OCI-LY3 (cell line): Measurements from ENCODE around the gene KAT6B.

Experiments
- H2AFZ ChIP-seq: fragments of 200-600, 300-600 bp; shearing (Covaris generic); 2 replicates; pipeline ENCODE4 v1.6.0; 2014; ENCODE audit warnings: antibody characterized with exemption, low read depth, low read length
- H3K27ac ChIP-seq: fragments of 200-600, 300-600 bp; sonication (generic); 2 replicates; pipeline ENCODE4 v1.5.1; 2014; ENCODE audit warnings: mild to moderate bottlenecking, low read length, moderate library complexity, mixed read lengths
- H3K27me3 ChIP-seq: fragments of 200-600, 300-600 bp; sonication (generic); 2 replicates; pipeline ENCODE4 v1.6.1; 2014; ENCODE audit warnings: low read depth, low read length, mixed read lengths
- H3K36me3 ChIP-seq: fragments of 200-600, 300-600 bp; sonication (generic); replicated peaks from 2 replicates; pipeline ENCODE3; 2014; ENCODE audit warnings: low read depth, low read length, mixed read lengths
- H3K4me1 ChIP-seq: fragments of 300-600, 200-600 bp; sonication (generic); 2 replicates; pipeline ENCODE4 v1.6.1; 2014; ENCODE audit warnings: low read length, mixed read lengths
- H3K4me2 ChIP-seq: fragments of 200-600, 300-600 bp; sonication (generic); 2 replicates; pipeline ENCODE4 v1.6.1; 2014; ENCODE audit warnings: low read length, mixed read lengths
- H3K4me3 ChIP-seq: fragments of 300-600, 200-600 bp; sonication (generic); 2 replicates; pipeline ENCODE4 v1.5.1; 2014; ENCODE audit warnings: antibody characterized with exemption, mild to moderate bottlenecking, low read length, moderate library complexity
- H3K79me2 ChIP-seq: fragments of 300-600, 200-600 bp; shearing (Covaris generic); 2 replicates; pipeline ENCODE4 v1.6.1; 2014; ENCODE audit warnings: mild to moderate bottlenecking, low read length, mixed read lengths
- H3K9ac ChIP-seq: fragments of 300-600, 200-600 bp; shearing (Covaris generic); 2 replicates; pipeline ENCODE4 v1.6.0; 2014; ENCODE audit warnings: mild to moderate bottlenecking, low read length, moderate library complexity
- H3K9me3 ChIP-seq: fragments of 200-600, 300-600 bp; shearing (Covaris generic); 2 replicates; pipeline ENCODE4 v1.6.1; 2014; ENCODE audit warnings: low read length, mixed read lengths; ENCODE audit not compliant: insufficient read depth
- H4K20me1 ChIP-seq: fragments of 200-600, 300-600 bp; sonication (generic); 2 replicates; pipeline ENCODE4 v1.6.1; 2016; ENCODE audit warnings: low read length, mixed read lengths; ENCODE audit not compliant: insufficient read depth
- EZH2phosphoT487 ChIP-seq: fragments of 200-600 bp; shearing (Covaris generic); IDR thresholded peaks from 2 replicates; pipeline ENCODE4 v1.6.1; 2018; ENCODE audit warnings: antibody characterized with exemption, mixed run types, low read depth
- TF ChIP-seq, protein P1 (sequence below): fragments of 200-600, 300-600 bp; sonication (generic); IDR thresholded peaks from 2 replicates; pipeline ENCODE4 v1.5.1; 2014; ENCODE audit warnings: antibody characterized with exemption, low read length, low read depth

The KAT6B gene

DNA sequence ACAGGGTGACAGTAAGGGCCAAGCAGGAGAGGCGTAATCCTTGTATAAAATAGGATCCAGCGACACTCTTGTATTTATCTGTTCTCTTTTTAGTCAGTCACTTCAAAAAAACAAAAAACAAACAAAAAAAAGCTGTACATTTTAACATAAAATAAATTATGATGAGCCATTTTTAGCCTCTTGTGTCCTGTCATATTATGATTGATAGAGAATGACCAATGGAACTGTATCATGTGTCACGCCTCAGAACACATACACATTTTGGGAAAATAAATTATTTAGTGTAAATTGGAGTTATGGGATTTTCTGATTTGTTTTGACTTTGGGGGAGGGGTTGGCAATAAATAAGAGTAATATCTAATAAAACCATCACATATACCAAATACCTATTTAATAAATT is 205.7 kb downstream of the KAT6B start:
- Histone ChIP-seq H2AFZ (no peak overlapping the region), H3K79me2 (no peaks in the 10 kb centered on the region), H3K27ac (no peak overlapping the region), H3K4me2 (no peak overlapping the region), H3K4me3 (no peak overlapping the region), H3K36me3 (peaks cover 4% of the 10 kb centered on the region), H3K9me3 (no peaks in the 10 kb centered on the region), H3K9ac (no peak overlapping the region), H3K27me3 (no peaks in the 10 kb centered on the region), H4K20me1 (no peaks in the 10 kb centered on the region), H3K4me1 (peaks cover 21% of the 10 kb centered on the region)
- TF ChIP-seq, protein P1, sequence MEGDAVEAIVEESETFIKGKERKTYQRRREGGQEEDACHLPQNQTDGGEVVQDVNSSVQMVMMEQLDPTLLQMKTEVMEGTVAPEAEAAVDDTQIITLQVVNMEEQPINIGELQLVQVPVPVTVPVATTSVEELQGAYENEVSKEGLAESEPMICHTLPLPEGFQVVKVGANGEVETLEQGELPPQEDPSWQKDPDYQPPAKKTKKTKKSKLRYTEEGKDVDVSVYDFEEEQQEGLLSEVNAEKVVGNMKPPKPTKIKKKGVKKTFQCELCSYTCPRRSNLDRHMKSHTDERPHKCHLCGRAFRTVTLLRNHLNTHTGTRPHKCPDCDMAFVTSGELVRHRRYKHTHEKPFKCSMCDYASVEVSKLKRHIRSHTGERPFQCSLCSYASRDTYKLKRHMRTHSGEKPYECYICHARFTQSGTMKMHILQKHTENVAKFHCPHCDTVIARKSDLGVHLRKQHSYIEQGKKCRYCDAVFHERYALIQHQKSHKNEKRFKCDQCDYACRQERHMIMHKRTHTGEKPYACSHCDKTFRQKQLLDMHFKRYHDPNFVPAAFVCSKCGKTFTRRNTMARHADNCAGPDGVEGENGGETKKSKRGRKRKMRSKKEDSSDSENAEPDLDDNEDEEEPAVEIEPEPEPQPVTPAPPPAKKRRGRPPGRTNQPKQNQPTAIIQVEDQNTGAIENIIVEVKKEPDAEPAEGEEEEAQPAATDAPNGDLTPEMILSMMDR, result no peak
- TF ChIP-seq EZH2phosphoT487, result no peak

DNA sequence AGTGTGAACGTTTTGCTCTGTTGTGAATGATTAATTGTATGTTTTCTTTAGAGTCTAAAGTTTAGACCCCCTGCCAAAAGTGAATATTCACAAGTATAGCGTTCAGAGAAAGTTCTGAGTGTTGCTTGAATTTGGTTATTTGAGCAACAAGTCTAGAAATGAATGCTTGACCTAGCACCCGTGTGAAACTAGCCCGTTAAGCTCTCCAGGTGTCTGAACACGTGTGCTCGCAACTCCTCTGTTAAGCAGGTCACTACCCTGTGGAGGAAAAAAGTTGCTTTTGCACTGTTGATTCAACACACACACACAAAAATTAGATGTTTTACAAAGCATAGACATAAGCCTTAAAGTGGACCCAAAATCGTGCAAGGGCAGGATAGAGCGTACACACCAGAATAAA is 206.4 kb downstream of the KAT6B start:
- no peaks in the 10 kb centered on the region for H3K27me3 ChIP-seq
- H3K4me1 ChIP-seq, result peaks cover 21% of the 10 kb centered on the region
- peaks cover 4% of the 10 kb centered on the region for H3K36me3 ChIP-seq
- no peaks in the 10 kb centered on the region for H3K79me2 ChIP-seq
- no peaks in the 10 kb centered on the region for H3K9me3 ChIP-seq
- no peak overlapping the region for H3K4me2 ChIP-seq
- no peaks in the 10 kb centered on the region for H4K20me1 ChIP-seq
- TF ChIP-seq, protein P1, result no peak
- TF ChIP-seq EZH2phosphoT487, result no peak
- H2AFZ ChIP-seq, result no peak overlapping the region
- no peak overlapping the region for H3K4me3 ChIP-seq
- no peak overlapping the region for H3K27ac ChIP-seq
- no peak overlapping the region for H3K9ac ChIP-seq

DNA sequence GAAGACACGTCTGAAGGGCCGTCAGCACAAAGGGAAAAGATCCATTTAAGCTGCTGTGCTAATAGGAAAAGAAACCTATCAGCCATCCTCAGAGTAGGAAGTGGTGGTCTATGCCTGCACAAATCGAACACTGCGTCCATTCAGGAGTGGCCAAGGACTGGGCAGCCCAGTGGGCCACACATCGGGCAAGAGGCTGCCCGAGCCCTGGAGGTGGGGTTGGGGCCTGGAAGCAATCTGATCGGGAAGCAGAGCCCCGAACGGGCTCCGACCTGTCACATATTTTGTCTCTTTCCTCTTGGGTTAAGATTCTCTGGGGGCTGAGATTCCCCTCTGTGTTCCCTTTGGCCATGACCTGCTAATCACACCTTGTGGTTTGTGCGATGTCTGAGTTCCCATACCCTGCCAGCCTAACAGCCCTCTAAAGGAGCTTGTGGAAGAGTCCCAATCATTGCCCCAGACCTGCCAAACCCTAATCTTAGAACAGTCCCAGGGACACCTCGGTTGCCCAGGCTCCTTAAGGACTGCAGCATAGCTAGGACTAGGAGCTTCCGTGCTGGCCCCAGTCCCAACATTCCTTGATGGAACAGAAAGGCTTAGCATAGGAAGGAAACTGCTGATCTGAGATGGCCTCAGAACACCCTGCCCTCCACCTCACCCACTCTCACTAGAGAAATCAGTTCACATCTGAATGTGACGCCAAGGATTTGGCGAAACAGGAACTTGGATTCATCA is 207.2 kb downstream of the KAT6B start:
- no peaks in the 10 kb centered on the region for H4K20me1 ChIP-seq
- no peak overlapping the region for H3K4me3 ChIP-seq
- TF ChIP-seq EZH2phosphoT487, result no peak
- TF ChIP-seq, protein P1, result no peak
- H2AFZ ChIP-seq, result no peak overlapping the region
- H3K4me1 ChIP-seq, result peaks cover 21% of the 10 kb centered on the region
- H3K9ac ChIP-seq, result no peak overlapping the region
- no peaks in the 10 kb centered on the region for H3K27me3 ChIP-seq
- peaks cover 4% of the 10 kb centered on the region for H3K36me3 ChIP-seq
- no peak overlapping the region for H3K4me2 ChIP-seq
- no peak overlapping the region for H3K27ac ChIP-seq
- no peaks in the 10 kb centered on the region for H3K9me3 ChIP-seq
- H3K79me2 ChIP-seq, result no peaks in the 10 kb centered on the region

DNA sequence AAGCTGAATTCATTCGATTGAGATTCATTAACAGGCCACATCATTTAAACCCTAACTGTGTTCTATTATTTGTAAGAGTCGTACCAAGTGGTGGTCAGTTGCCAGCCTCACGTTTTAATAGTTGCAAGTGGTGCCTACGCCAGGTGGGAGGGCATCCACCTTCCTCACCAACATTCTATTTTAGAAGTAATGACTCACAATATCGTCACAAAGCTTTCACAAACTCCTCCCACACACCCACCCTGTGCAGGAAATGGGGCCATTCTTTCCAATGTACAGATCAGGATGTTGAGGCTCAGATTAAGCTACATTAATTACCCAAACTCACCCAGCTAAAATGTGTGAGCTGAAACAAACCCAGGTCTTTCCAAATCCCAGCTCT is 207.7 kb downstream of the KAT6B start:
- no peak overlapping the region for H3K4me2 ChIP-seq
- no peak overlapping the region for H3K27ac ChIP-seq
- peaks cover 21% of the 10 kb centered on the region for H3K4me1 ChIP-seq
- H2AFZ ChIP-seq, result no peak overlapping the region
- peaks cover 4% of the 10 kb centered on the region for H3K36me3 ChIP-seq
- H3K4me3 ChIP-seq, result no peak overlapping the region
- H3K79me2 ChIP-seq, result no peaks in the 10 kb centered on the region
- H3K27me3 ChIP-seq, result no peaks in the 10 kb centered on the region
- no peaks in the 10 kb centered on the region for H3K9me3 ChIP-seq
- no peak overlapping the region for H3K9ac ChIP-seq
- TF ChIP-seq, protein P1, result no peak
- no peak for TF ChIP-seq EZH2phosphoT487
- no peaks in the 10 kb centered on the region for H4K20me1 ChIP-seq
